H1 (cell line): ENCODE data around the gene SGCD. TPM values are rescaled to one million over a fixed set of nuclear protein-coding genes. Genes with fewer than 3 reads are reported as not detected.

Source experiments
- CTCF ChIA-PET: fragments of 300-600 bp; sonication (Branson Sonifier 250); formaldehyde crosslinking; loops from one replicate; lab custom pipeline; 2021; ENCODE audit not compliant: partially characterized antibody; lab: Charles Lee
- POLR2A ChIA-PET: fragments of 300-600 bp; sonication (Branson Sonifier 250); formaldehyde crosslinking; loops from one replicate; lab custom pipeline; 2021; ENCODE audit warnings: inconsistent platforms; ENCODE audit not compliant: partially characterized antibody; lab: Charles Lee
- DNase-seq, 2 experiments: peaks; one replicate each; pipeline versions ENCODE4 v3.0.0 to v3.0.0-alpha.2; 2010 to 2022; ENCODE audit warnings: low spot score in 2 of 2, low read depth in 1 of 2, mixed read lengths in 1 of 2
- FAIRE-seq: peaks from 2 replicates; lab custom pipeline; 2011; peaks lifted over from hg19 to GRCh38; lab: Jason Lieb, UNC
- H2AFZ ChIP-seq: 2 replicates; pipeline ENCODE4 v1.8.1; 2012; ENCODE audit warnings: low read length, inconsistent platforms
- H2AK5ac ChIP-seq: 2 replicates; pipeline ENCODE4 v1.6.1; 2013; ENCODE audit warnings: low read depth, low read length
- H2BK120ac ChIP-seq: replicated peaks from 2 replicates; pipeline ENCODE3; 2013; ENCODE audit warnings: low read depth, low read length, inconsistent platforms
- H2BK12ac ChIP-seq: 2 replicates; pipeline ENCODE4 v1.6.1; 2013; ENCODE audit warnings: low read depth, low read length
- H2BK15ac ChIP-seq: 2 replicates; pipeline ENCODE4 v1.6.1; 2013; ENCODE audit warnings: low read length
- H2BK20ac ChIP-seq: 2 replicates; pipeline ENCODE4 v1.6.1; 2013; ENCODE audit warnings: low read length
- H2BK5ac ChIP-seq: 2 replicates; pipeline ENCODE4 v1.6.1; 2013; ENCODE audit warnings: low read depth, low read length
- H3K14ac ChIP-seq: 2 replicates; pipeline ENCODE4 v1.6.1; 2013; ENCODE audit warnings: inconsistent platforms; ENCODE audit not compliant: insufficient read length
- H3K18ac ChIP-seq: 2 replicates; pipeline ENCODE4 v1.6.1; 2013; ENCODE audit warnings: low read length; ENCODE audit errors: extremely low read depth
- H3K23ac ChIP-seq: 2 replicates; pipeline ENCODE4 v1.6.1; 2013; ENCODE audit warnings: inconsistent platforms; ENCODE audit not compliant: insufficient read length
- H3K23me2 ChIP-seq: 2 replicates; pipeline ENCODE4 v1.6.1; 2013; ENCODE audit warnings: low read depth, low read length
- H3K27ac ChIP-seq: 2 replicates; pipeline ENCODE4 v1.6.1; 2011; ENCODE audit warnings: low read depth, low read length, inconsistent platforms
- H3K27me3 ChIP-seq, 4 experiments: replicated peaks in 1 of 4; 1 replicate in 1 of 4; 2 replicates in 3 of 4; pipeline versions ENCODE4 v1.6.1 to v1.8.1; 2011 to 2013; ENCODE audit warnings: low read length in 3 of 4, mild to moderate bottlenecking in 3 of 4, inconsistent platforms in 2 of 4, mixed read lengths in 2 of 4, moderate library complexity in 1 of 4; ENCODE audit not compliant: control insufficient read depth in 3 of 4, insufficient read depth in 3 of 4; ENCODE audit errors: extremely low read depth in 1 of 4
- H3K36me3 ChIP-seq, 4 experiments: 2 replicates each; pipeline versions ENCODE4 v1.6.1 to v1.8.1; 2011 to 2013; ENCODE audit warnings: mild to moderate bottlenecking in 4 of 4, low read length in 3 of 4, moderate library complexity in 2 of 4, control low read depth in 1 of 4, inconsistent platforms in 1 of 4; ENCODE audit not compliant: insufficient read depth in 4 of 4, control insufficient read depth in 2 of 4
- H3K4ac ChIP-seq: replicated peaks from 2 replicates; pipeline ENCODE3; 2013; ENCODE audit warnings: low read length, low read depth, mixed read lengths, inconsistent platforms; ENCODE audit not compliant: insufficient read length
- H3K4me1 ChIP-seq, 4 experiments: replicated peaks in 1 of 4; 1 replicate in 1 of 4; 2 replicates in 3 of 4; pipeline versions ENCODE4 v1.6.1 to v1.8.1; 2011 to 2013; ENCODE audit warnings: low read length in 3 of 4, inconsistent platforms in 2 of 4, mixed read lengths in 1 of 4; ENCODE audit not compliant: insufficient read depth in 4 of 4, control insufficient read depth in 3 of 4
- H3K4me2 ChIP-seq, 2 experiments: 2 replicates each; pipeline versions ENCODE4 v1.6.1 to v1.8.1; 2011 to 2013; ENCODE audit warnings: low read depth in 2 of 2, low read length in 2 of 2, control low read depth in 1 of 2, inconsistent platforms in 1 of 2, mild to moderate bottlenecking in 1 of 2; ENCODE audit not compliant: insufficient read depth in 1 of 2
- H3K4me3 ChIP-seq, 4 experiments: fragments of 200-600, 300-600 bp in 1 of 4; sonication (generic), shearing (Covaris generic), sonication (Bioruptor Twin) in 1 of 4; 2 replicates each; pipeline versions ENCODE4 v1.5.1 to v1.8.1; 2011 to 2016; ENCODE audit warnings: low read length in 4 of 4, low read depth in 3 of 4, control low read depth in 2 of 4, inconsistent platforms in 2 of 4, mild to moderate bottlenecking in 2 of 4, mixed read lengths in 1 of 4, moderate library complexity in 1 of 4; ENCODE audit not compliant: insufficient read depth in 2 of 4; ENCODE audit errors: extremely low read depth in 1 of 4
- H3K56ac ChIP-seq: replicated peaks from 2 replicates; pipeline ENCODE3; 2013; ENCODE audit warnings: low read depth, mild to moderate bottlenecking, mixed read lengths, low read length, inconsistent platforms; ENCODE audit not compliant: insufficient read length
- H3K79me1 ChIP-seq: 2 replicates; pipeline ENCODE4 v1.6.1; 2013; ENCODE audit warnings: low read depth, low read length, control low read depth
- H3K79me2 ChIP-seq, 2 experiments: 2 replicates each; pipeline versions ENCODE4 v1.6.1 to v1.8.1; 2012 to 2013; ENCODE audit warnings: low read length in 2 of 2, mild to moderate bottlenecking in 2 of 2, inconsistent platforms in 1 of 2; ENCODE audit not compliant: insufficient read depth in 2 of 2, control insufficient read depth in 1 of 2
- H3K9ac ChIP-seq, 4 experiments: replicated peaks in 1 of 4; 1 replicate in 1 of 4; 2 replicates in 3 of 4; pipeline versions ENCODE4 v1.6.1 to v1.8.1; 2011 to 2013; ENCODE audit warnings: low read depth in 3 of 4, low read length in 3 of 4, control low read depth in 2 of 4, mild to moderate bottlenecking in 2 of 4, moderate library complexity in 2 of 4, inconsistent platforms in 1 of 4; ENCODE audit errors: extremely low read depth in 1 of 4
- H3K9me3 ChIP-seq, 2 experiments: 2 replicates each; pipeline versions ENCODE4 v1.6.1 to v1.8.1; 2012 to 2013; ENCODE audit warnings: mild to moderate bottlenecking in 2 of 2, moderate library complexity in 2 of 2, control low read depth in 1 of 2, inconsistent platforms in 1 of 2, low read depth in 1 of 2, low read length in 1 of 2, mixed read lengths in 1 of 2; ENCODE audit not compliant: insufficient read depth in 2 of 2
- H4K20me1 ChIP-seq, 2 experiments: replicated peaks in 1 of 2; 2 replicates each; pipeline versions ENCODE3 to v1.8.1; 2011 to 2013; ENCODE audit warnings: inconsistent platforms in 2 of 2, low read length in 2 of 2, mild to moderate bottlenecking in 1 of 2; ENCODE audit not compliant: insufficient read depth in 2 of 2, control insufficient read depth in 1 of 2
- H4K5ac ChIP-seq: 2 replicates; pipeline ENCODE4 v1.6.1; 2013; ENCODE audit warnings: low read length, low read depth, mixed read lengths, inconsistent platforms; ENCODE audit not compliant: insufficient read length
- H4K8ac ChIP-seq: 2 replicates; pipeline ENCODE4 v1.8.0; 2013; ENCODE audit warnings: mild to moderate bottlenecking, moderate library complexity, low read length, inconsistent platforms; ENCODE audit not compliant: insufficient read depth; ENCODE audit errors: extremely low read depth
- H4K91ac ChIP-seq: replicated peaks from 2 replicates; pipeline ENCODE3; 2013; ENCODE audit warnings: low read length, mixed read lengths, inconsistent platforms; ENCODE audit not compliant: insufficient read length
- JUN ChIP-seq: IDR thresholded peaks from 2 replicates; pipeline ENCODE4 v1.6.1; 2011; ENCODE audit warnings: low read depth, mild to moderate bottlenecking, improper control_type of control experiment, low read length
- MAFK ChIP-seq: IDR thresholded peaks from 2 replicates; pipeline ENCODE4 v1.6.1; 2012; ENCODE audit warnings: low read depth, mild to moderate bottlenecking, improper control_type of control experiment, low read length
- SIN3A ChIP-seq, 2 experiments: IDR thresholded peaks in 1 of 2; conservative IDR thresholded peaks in 1 of 2; 2 replicates each; pipeline ENCODE4 v1.6.1; 2011 to 2012; ENCODE audit warnings: low read length in 2 of 2, improper control_type of control experiment in 1 of 2, low read depth in 1 of 2, mild to moderate bottlenecking in 1 of 2
- SIRT6 ChIP-seq: IDR thresholded peaks from one replicate; pipeline ENCODE4 v1.7.1; 2012; ENCODE audit warnings: low read length, inconsistent platforms
- WGBS, 2 experiments: shearing (Covaris generic) in 1 of 2; methylation state at CpG; one replicate each; pipeline versions ENCODE4 v1.1.6 to v1.1.7; 2013 to 2015; ENCODE audit warnings: low lambda C conversion rate in 2 of 2, mixed read lengths in 2 of 2, inconsistent platforms in 1 of 2, low coverage in 1 of 2, missing lambda C conversion rate in 1 of 2; ENCODE audit not compliant: insufficient replicate concordance in 2 of 2, insufficient coverage in 1 of 2, insufficient read length in 1 of 2; ENCODE audit errors: extremely low coverage in 1 of 2, missing lambda C conversion rate in 1 of 2; 5-methylcytosine and 5-hydroxymethylcytosine counted together
- polyA plus RNA-seq, 7 experiments: library from polyadenylated mRNA; depleted of rRNA in 3 of 7; stranded (reverse) in 5 of 7; unstranded in 2 of 7; fragments of >200 nt in 5 of 7; fragments of 200-250 nt in 2 of 7; gene quantifications; 1 replicate in 5 of 7; 2 replicates in 1 of 7; 4 replicates in 1 of 7; pipeline versions ENCODE4 v1.2.1 to v1.2.3, GENCODE V29; 2011 to 2013; ENCODE audit warnings: missing spikeins in 2 of 7, mixed read lengths in 2 of 7
- total RNA-seq: library from RNA; stranded (reverse); fragmentation: NEBNext Ultra II Directional; extraction: Animal tissue kit (Norgen Biotek cat#: 25700); gene quantifications from 2 replicates; pipeline ENCODE4 v1.2.1, GENCODE V29; 2021

Gene SGCD
- total and polyA plus RNA-seq, 2 of the 8 experiments (the other 6 are each of a cell fraction or from before 2014, with no cell fraction given): 0.04 to 0.08 TPM

DNA sequence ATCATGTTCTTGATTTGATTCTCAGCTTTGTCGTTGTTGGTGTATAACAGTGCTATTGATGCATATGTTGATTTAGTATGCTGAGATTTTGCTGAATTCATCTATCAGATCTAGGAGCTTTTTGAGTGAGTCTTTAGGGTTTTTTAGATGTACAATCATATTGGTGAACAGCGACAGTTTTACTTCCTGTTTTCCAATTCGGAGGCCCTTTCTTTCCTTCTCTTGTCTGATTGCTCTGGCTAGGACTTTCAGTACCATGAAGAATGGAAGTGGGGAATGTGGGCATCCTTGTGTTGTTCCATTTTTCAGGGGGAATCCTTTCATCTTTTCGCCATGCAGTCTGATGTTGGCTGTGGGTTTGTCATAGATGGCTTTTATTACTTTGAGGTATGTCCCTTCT lies 100.4 kb downstream of the SGCD start:
- no peak overlapping the region for H2AK5ac ChIP-seq
- H3K4ac ChIP-seq: no peak overlapping the region
- H3K9ac ChIP-seq: no peak overlapping the region
- no peak overlapping the region for H3K27ac ChIP-seq
- no peak for TF ChIP-seq JUN
- TF ChIP-seq SIRT6: no peak
- TF ChIP-seq MAFK: no peak
- no peak for TF ChIP-seq SIN3A (conservative IDR thresholded peaks at IDR 0.05 in 1 of 2, IDR thresholded peaks at IDR 0.05 in 1 of 2; ENCODE audit: low read depth in 1 of 2, low read length in 2 of 2)
- H3K36me3 ChIP-seq: no peaks in the 10 kb centered on the region
- no peak overlapping the region for H2BK20ac ChIP-seq
- no peak overlapping the region for H3K56ac ChIP-seq
- H4K20me1 ChIP-seq: no peaks in the 10 kb centered on the region
- no peak overlapping the region for H3K4me3 ChIP-seq
- no peak overlapping the region for H4K8ac ChIP-seq
- H3K79me1 ChIP-seq: no peaks in the 10 kb centered on the region
- H3K14ac ChIP-seq: no peak overlapping the region
- CTCF ChIA-PET: no interaction called here
- no peaks in the 10 kb centered on the region for H3K9me3 ChIP-seq
- H4K91ac ChIP-seq: no peak overlapping the region
- H2BK15ac ChIP-seq: no peak overlapping the region
- no peaks in the 10 kb centered on the region for H3K23me2 ChIP-seq
- no peaks in the 10 kb centered on the region for H3K27me3 ChIP-seq
- WGBS, 2 experiments: 91% methylated on average over 4 of the region's 4 CpGs; no CpG with 5 or more reads in 1 of the 2 experiments
- no peak overlapping the region for H2BK5ac ChIP-seq
- no peak for FAIRE-seq
- POLR2A ChIA-PET: no interaction called here
- no peak overlapping the region for H3K4me2 ChIP-seq
- DNase-seq: no peak
- H3K4me1 ChIP-seq: peaks cover 0 to 4% (median 3%) of the 10 kb centered on the region in 4 experiments; a peak in 2 of 7 replicates
- no peak overlapping the region for H2BK12ac ChIP-seq
- H2AFZ ChIP-seq: no peak overlapping the region
- no peak overlapping the region for H4K5ac ChIP-seq
- no peaks in the 10 kb centered on the region for H3K79me2 ChIP-seq
- no peak overlapping the region for H3K18ac ChIP-seq
- H3K23ac ChIP-seq: no peak overlapping the region
- no peak overlapping the region for H2BK120ac ChIP-seq
